ENCODE results near the gene SLC27A6.

The SLC27A6 gene

GRCh38 chr5:128966375-128966774 lies 1.1 kb downstream of the SLC27A6 start (continued):
- no peak for TF ChIP-seq ZNF548 (tag by site-specific recombination; IDR thresholded peaks at IDR 0.05)
- TF ChIP-seq ZNF518A (tag by site-specific recombination; conservative IDR thresholded peaks at IDR 0.05; ENCODE audit: low read depth): no peak
- no peak for TF ChIP-seq BCL6B (tag by site-specific recombination; IDR thresholded peaks at IDR 0.05)
- no peak for TF ChIP-seq ZNF354C (tag by site-specific recombination; IDR thresholded peaks at IDR 0.05; ENCODE audit: borderline replicate concordance, low read depth)
- no peak for TF ChIP-seq ZNF580 (tag by site-specific recombination; IDR thresholded peaks at IDR 0.05)
- TF ChIP-seq ZNF114 (tag by site-specific recombination; IDR thresholded peaks at IDR 0.05): no peak
- no peak for TF ChIP-seq ZNF626 (tag by site-specific recombination; IDR thresholded peaks at IDR 0.05)
- TF ChIP-seq FEZF1 (tag by site-specific recombination; IDR thresholded peaks at IDR 0.05): no peak
- no peak for TF ChIP-seq ZNF571 (tag by site-specific recombination; IDR thresholded peaks at IDR 0.05)

GRCh38 chr5:128966846-128967245 lies 1.6 kb downstream of the SLC27A6 start:
- ChIA-PET POLR2A (no interaction called here), CTCF (no interaction called here)
- Histone ChIP-seq H3K9me3 (ENCODE audit: control insufficient read depth, insufficient read depth, low read depth, low read length) (no peaks in the 10 kb centered on the region), H3K36me3 (ENCODE audit: control insufficient read depth in 2 of 2, insufficient read depth in 1 of 2, low read length in 2 of 2) (no peaks in the 10 kb centered on the region), H3K4me1 (ENCODE audit: control insufficient read depth, insufficient read depth, low read length) (no peaks in the 10 kb centered on the region), H3K4me3 (ENCODE audit: low read depth, low read length) (no peak overlapping the region), H3K27ac (ENCODE audit: extremely low read depth, low read depth, low read length) (no peak overlapping the region)
- no peak for TF ChIP-seq ZNF391 (tag by site-specific recombination; IDR thresholded peaks at IDR 0.05; ENCODE audit: borderline replicate concordance, low read depth)
- no peak for TF ChIP-seq ZIC2 (tag by site-specific recombination; IDR thresholded peaks at IDR 0.05)
- no peak for TF ChIP-seq PRDM6 (tag by site-specific recombination; IDR thresholded peaks at IDR 0.05)
- TF ChIP-seq FEZF1 (tag by site-specific recombination; IDR thresholded peaks at IDR 0.05): no peak
- TF ChIP-seq ZNF157 (tag by site-specific recombination; IDR thresholded peaks at IDR 0.05): no peak
- TF ChIP-seq ZXDB (tag by site-specific recombination; IDR thresholded peaks at IDR 0.05): no peak
- TF ChIP-seq ZNF324 (tag by site-specific recombination; IDR thresholded peaks at IDR 0.05): no peak
- TF ChIP-seq SALL2 (tag by site-specific recombination; IDR thresholded peaks at IDR 0.05; ENCODE audit: borderline replicate concordance): no peak
- no peak for TF ChIP-seq ZNF510 (tag by site-specific recombination; IDR thresholded peaks at IDR 0.05; ENCODE audit: insufficient replicate concordance)
- TF ChIP-seq ZNF623 (tag by site-specific recombination; IDR thresholded peaks at IDR 0.05): no peak
- TF ChIP-seq ZNF768 (tag by site-specific recombination; IDR thresholded peaks at IDR 0.05): no peak
- TF ChIP-seq HIC1 (tag by site-specific recombination; IDR thresholded peaks at IDR 0.05): no peak
- no peak for TF ChIP-seq ZNF704 (tag by site-specific recombination; IDR thresholded peaks at IDR 0.05)
- no peak for TF ChIP-seq TRIM28 (IDR thresholded peaks at IDR 0.05; ENCODE audit: borderline replicate concordance, low read length)
- TF ChIP-seq KLF17 (tag by site-specific recombination; IDR thresholded peaks at IDR 0.05): no peak
- no peak for TF ChIP-seq ZNF19 (tag by site-specific recombination; IDR thresholded peaks at IDR 0.05; ENCODE audit: low read depth)
- no peak for TF ChIP-seq ZNF830 (tag by site-specific recombination; IDR thresholded peaks at IDR 0.05; ENCODE audit: low read depth)

All from HEK293 (cell line).